Muscle of back (tissue), 11 donors: ENCODE results near the gene DRAXIN. TPM values are rescaled to one million over a fixed set of nuclear protein-coding genes. Genes with fewer than 3 reads are reported as not detected.

ENCODE experiments used
- DNase-seq, 3 donors: peaks; one replicate each; pipeline versions ENCODE4 v3.0.0 to v3.0.0-alpha.2; 2013
- polyA plus RNA-seq, 10 donors: library from polyadenylated mRNA; unstranded; fragments of 120-200 nt; gene quantifications; one replicate each; pipeline ENCODE4 v1.2.1, GENCODE V29; 2013; ENCODE audit not compliant: insufficient read length in 10 of 10

The DRAXIN gene
- polyA plus RNA-seq, 10 donors, result 0.22 to 0.53 (median 0.36) TPM

GRCh38 chr1:11761285-11761684 is 69.8 kb downstream of the DRAXIN start:
- no peak for DNase-seq

- no peak for DNase-seq
These were observed 70.5 kb downstream of the DRAXIN start, which contains the start of gene C1orf167 for GRCh38 chr1:11761988-11762406. TSS of gene C1orf167 (plus strand) at chr1:11762193. CDS start at chr1:11764401, 2,208 bp downstream.

- no peak for DNase-seq
These were observed 72.6 kb downstream of the DRAXIN start for GRCh38 chr1:11764115-11764514.

- no peak for DNase-seq
These were observed 73.0 kb downstream of the DRAXIN start for GRCh38 chr1:11764519-11764918.

GRCh38 chr1:11765661-11766428 is 74.3 kb downstream of the DRAXIN start:
- DNase-seq, result no peak

- DNase-seq, result no peak
These were observed 74.9 kb downstream of the DRAXIN start for GRCh38 chr1:11766429-11766776.

- peak in 1 of 3 donors; percentile 38 for DNase-seq
These were observed 76.6 kb downstream of the DRAXIN start for GRCh38 chr1:11767922-11768704.

GRCh38 chr1:11768821-11769220 is 77.3 kb downstream of the DRAXIN start:
- no peak for DNase-seq

- DNase-seq, result no peak
These were observed 77.8 kb downstream of the DRAXIN start for GRCh38 chr1:11769274-11769673.

GRCh38 chr1:11770011-11770410 is 78.5 kb downstream of the DRAXIN start:
- DNase-seq, result no peak

GRCh38 chr1:11771481-11772043 is 80.1 kb downstream of the DRAXIN start:
- DNase-seq, result no peak

- DNase-seq, result no peak
These were observed 80.9 kb downstream of the DRAXIN start for GRCh38 chr1:11772458-11772857.

GRCh38 chr1:11774753-11775152 is 83.2 kb downstream of the DRAXIN start:
- DNase-seq, result no peak

Other genes starting within 250 kb of the DRAXIN start
- under 1 TPM; 0.09 to 0.56 (median 0.28) TPM for gene DISP3, start 212.6 kb upstream of the DRAXIN start, polyA plus RNA-seq
- 1 to 10 TPM in 1 of 10 donors, under 1 TPM in 9; 0.21 to 1.6 (median 0.49) TPM for gene FBXO2, start 37.3 kb upstream of the DRAXIN start, polyA plus RNA-seq
- 1 to 10 TPM; 3.3 to 6.3 (median 4.0) TPM for gene FBXO44, start 36.8 kb upstream of the DRAXIN start, polyA plus RNA-seq
- gene FBXO6, start 27.5 kb upstream of the DRAXIN start, polyA plus RNA-seq, result 1 to 10 TPM; 1.8 to 4.8 (median 3.6) TPM
- gene MAD2L2, start 10.6 kb upstream of the DRAXIN start, polyA plus RNA-seq, result 10 to 100 TPM; 17.0 to 36.9 (median 27.7) TPM
- gene AGTRAP, start 44.4 kb downstream of the DRAXIN start, polyA plus RNA-seq, result 10 to 100 TPM; 13.9 to 20.4 (median 16.7) TPM
- gene C1orf167, start 70.5 kb downstream of the DRAXIN start, polyA plus RNA-seq, result 10 to 100 TPM in 2 of 10 donors, 1 to 10 TPM in 7, not detected in 1; 2.0 to 15.5 (median 9.2) TPM
- gene MTHFR, start 114.3 kb downstream of the DRAXIN start, polyA plus RNA-seq, result 10 to 100 TPM; 22.4 to 45.2 (median 35.8) TPM
- 10 to 100 TPM in 8 of 10 donors, 1 to 10 TPM in 2; 9.4 to 17.4 (median 13.2) TPM for gene CLCN6, start 114.5 kb downstream of the DRAXIN start, polyA plus RNA-seq
- 1 to 10 TPM in 9 of 10 donors, under 1 TPM in 1; 0.81 to 2.9 (median 1.5) TPM for gene NPPA, start 156.1 kb downstream of the DRAXIN start, polyA plus RNA-seq
- gene NPPB, start 167.2 kb downstream of the DRAXIN start, polyA plus RNA-seq, result not detected
- 10 to 100 TPM; 26.1 to 33.9 (median 29.2) TPM for gene KIAA2013, start 234.7 kb downstream of the DRAXIN start, polyA plus RNA-seq
- 100 to 1,000 TPM; 133 to 221 (median 172) TPM for gene PLOD1, start 243.0 kb downstream of the DRAXIN start, polyA plus RNA-seq